ENCODE measurements around the gene ANTKMT.

The ANTKMT gene

DNA sequence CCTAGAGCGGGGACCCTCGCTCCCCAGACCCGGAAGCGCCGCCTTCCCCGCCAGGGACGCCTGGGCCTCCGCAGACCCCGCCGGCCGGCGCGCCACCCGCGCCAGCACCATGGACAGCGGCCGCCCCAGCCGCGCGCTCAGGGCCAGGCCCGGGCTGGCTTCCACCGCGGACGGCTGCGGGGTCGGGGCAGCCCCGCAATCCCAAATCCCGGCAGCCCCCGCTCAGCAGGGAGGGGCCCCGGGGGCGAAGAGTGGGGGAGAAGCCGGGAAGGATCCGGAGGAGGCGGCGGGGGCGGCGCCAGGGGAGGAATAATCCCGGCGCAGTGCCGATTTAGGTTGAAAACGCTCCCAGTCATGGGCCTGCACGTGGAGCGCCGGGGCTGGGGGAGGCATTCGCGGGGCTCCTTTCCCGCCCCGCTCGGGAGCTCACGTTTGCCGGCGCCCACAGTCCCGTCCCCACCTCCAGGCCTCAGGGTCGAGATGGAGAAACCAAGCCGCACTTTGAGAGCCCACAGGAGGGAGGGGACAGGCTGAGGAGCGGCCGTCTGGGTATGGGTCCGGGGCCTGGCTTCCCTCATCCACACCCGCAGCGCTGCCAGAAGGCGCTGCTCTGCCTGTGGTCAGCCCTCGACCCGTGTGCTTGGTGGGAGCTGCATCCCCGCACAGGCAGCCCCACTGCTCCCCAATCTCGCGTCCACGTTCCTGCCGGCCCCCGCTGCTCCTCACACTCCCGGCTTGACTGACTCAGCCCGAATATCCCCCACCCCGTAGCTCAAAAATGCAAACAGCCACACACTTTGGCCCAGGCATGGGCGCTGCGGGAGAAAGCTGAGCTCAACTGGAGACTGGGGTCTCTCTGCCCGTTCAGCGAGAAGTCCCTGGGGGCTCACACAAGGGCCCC lies 20.0 kb upstream of the ANTKMT start:
- peak in 2 of 5 donors; percentile 42 to 56 for DNase-seq

DNA sequence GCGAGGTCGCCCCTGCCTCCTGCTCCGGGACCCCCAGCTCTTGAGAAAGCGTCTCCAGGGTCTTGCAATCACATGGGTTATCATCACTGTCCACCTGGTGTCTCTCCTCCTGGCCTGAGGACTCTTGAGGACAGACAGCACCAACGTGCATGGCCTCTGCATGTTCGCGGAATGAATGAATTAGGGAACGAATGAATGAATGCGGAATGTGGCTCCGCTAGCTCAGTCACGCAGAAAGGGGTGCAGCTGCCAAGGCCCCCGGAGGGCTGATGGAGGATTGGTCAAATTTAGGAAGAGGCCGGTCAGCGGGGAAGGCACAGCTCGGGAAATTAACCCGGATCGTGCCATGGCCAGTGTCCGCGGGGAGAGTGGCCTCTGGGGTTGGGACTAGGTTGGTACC lies 18.6 kb upstream of the ANTKMT start:
- DNase-seq: no peak

DNA sequence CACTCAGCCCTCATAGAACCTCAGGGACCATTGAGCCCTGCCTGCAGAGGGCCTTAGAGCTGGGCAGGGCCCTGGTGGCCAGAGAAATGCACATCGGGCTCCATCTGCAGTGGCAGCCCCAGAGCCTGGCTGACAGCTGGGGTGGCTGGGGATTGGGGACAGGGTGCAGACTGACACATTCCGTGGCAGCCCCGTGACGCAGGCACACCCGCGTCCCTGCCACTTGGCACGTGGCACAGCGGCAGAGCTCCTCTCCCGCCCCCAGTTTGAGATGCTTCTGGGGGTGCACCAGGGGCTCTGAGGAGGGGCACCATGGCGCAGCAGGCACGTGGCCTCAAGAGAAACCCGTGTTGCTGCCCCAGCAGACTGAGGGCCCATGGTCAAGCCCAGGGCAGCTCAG lies 17.5 kb upstream of the ANTKMT start:
- DNase-seq: no peak

DNA sequence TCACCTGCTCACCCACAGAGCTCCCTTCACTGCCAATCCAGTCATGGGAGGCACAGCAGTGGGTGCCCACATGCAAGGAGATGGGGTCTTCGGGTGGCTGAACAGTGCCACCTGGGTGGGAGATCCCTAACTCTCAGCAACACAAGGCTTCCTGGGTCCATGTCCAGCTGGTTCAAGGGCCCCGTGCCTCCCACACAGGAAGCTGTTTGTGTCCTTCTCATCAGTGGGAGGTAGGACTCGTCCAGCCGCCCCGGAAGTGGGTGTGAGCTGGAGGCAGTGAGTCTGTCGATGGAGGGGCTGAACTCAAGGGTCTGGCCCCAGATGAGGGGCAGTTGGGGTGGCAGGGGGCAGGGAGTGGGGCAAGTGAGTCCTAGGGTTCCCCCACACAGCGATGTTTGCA lies 16.9 kb upstream of the ANTKMT start:
- no peak for DNase-seq

DNA sequence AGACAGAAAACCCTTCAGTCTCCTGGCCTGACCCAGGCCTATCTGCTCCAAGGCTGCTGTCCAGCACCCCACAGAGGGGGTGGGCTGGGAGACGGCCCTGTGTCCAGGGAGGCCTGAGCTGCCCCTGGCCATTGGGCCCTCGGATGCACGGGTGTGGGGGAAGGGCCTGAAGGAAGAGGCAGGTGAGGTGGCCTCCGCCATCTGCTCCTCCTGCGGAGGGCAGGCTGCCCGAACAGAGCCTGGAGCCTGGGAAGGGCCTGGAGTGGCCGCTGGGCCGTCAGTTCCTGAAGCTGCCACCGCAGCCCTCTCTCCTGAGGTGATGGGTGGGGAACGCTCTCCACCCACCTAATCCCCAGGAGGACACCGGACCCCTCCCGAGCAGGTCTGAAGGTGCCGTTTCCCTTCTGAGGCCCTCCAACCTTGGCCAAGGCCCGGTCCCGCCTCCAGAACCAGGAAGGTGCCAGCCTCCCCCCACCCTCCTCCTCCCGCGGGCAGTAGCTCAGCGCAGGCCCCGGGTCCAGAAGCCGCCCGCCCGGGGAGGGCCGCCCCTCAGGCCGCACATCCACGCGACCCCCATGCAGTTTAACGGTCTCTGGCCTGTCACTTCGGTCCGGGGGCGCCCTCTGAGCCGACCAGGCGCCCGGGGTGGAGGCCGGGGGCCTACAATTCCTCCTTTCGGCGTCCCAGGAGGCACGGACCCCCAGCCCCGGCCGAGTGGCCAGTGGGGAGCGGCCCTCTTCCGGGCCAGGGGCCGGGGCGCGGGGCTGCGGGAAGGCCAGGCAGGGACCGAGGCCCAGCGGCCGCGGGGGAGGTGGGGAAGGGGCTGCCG lies 16.2 kb upstream of the ANTKMT start:
- DNase-seq: no peak

DNA sequence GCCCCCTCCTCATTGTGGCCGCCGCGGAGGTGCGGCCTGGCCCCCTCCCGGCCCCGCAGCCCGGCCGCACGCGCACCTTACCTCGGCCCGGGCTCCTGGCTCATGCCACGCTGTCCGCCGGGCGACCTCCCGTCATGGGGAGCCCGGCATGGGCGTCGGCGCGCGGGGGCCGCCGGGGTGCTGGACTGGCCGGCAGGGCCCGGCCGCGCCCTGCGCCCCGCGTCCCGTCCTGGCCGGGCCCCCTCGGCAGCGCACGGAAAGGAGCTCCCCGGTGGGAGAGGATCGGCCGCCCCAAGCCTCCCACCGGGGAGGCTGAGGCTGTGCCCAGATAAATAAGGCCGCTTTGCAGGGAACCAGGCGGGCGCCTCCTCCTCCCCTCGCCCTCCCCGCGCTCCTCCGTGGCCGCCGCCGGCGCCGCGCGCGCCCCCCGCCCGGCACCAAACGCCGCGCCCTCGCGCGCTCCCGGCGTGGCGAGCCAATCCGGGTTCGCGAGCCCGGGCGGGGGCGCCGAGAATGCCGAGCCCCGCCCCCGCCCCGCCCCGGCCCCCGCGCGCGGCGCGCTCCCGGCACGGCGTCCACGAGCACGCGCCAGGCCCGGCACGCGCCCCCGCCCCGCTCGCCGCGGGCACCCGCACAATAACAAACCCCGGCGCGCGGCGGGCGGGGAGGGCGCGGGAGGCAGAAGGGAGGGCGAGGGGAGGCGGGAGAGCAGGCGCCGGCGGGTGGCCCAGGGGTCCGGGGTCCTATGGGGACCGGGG lies 15.3 kb upstream of the ANTKMT start, which contains the start of gene FBXL16:
Gene FBXL16, minus strand, starts transcription at position 371 of the 758 bp plus-strand sequence. CDS start 8,396 bp downstream, outside the sequence.
- no peak for DNase-seq

DNA sequence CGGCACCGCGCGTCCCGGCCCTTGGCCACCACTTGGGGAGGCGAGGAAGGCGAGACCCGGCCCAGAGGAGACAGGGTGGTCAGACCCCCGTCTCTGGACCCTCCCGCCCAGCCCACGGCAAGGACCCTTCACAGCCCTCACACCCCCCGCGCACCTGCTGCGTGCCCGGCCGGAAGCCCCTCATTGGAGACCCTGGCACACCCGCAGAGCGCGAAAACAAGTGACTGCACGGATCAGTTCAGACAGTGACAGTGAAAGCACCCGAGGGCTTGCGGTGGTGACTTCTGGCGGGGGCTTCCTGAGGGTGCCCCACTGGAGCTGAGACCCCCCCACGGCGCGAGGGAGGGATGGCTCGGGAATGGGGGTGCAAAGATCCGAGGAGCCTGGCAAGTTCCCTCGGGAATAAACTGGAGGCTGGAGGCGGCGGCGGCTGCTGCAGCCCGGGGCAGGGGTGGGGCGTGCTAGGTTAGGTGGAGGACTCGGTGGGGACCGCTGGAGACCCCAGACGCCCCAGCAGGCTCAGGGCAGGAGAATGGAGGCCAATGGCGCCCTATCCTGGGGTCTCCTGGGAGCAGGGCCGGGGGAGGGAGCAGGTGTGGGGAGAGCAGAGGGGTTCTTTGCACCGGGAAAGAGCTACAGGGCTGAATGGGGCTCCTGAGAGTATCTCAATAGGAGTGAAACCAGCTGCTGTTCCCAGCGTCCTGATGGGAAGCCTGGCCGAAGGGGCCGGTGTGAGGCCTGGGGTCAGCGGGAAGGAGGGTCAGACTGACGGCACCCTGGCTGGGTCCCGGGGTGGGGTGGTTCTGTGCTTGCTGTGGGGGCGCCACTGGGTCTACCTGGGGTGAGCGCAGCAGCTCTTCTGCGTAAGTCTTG lies 14.5 kb upstream of the ANTKMT start:
- DNase-seq: no peak

DNA sequence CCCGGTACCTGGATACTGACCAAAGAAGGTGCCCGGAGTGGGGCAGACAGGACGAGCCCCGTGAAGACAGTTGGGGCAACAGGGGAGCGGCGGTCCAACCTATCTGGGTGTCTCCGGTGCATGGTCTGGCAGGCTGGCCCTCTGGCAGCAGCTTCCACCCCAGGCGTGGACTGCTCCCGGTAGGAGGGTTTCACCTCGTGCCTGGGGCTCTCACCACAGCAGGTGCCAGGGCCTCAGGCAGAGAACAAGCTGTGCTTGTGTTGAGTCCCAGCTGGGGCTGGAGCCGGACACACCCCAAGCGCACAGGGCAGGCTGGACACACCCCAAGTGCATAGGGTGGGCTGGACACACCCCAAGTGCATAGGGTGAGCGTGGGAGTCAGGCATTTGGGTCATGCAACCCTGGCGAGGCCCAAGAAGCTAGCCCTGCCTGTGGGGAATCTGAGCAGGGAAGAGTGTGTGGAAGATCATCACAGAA lies 13.8 kb upstream of the ANTKMT start:
- no peak for DNase-seq

DNA sequence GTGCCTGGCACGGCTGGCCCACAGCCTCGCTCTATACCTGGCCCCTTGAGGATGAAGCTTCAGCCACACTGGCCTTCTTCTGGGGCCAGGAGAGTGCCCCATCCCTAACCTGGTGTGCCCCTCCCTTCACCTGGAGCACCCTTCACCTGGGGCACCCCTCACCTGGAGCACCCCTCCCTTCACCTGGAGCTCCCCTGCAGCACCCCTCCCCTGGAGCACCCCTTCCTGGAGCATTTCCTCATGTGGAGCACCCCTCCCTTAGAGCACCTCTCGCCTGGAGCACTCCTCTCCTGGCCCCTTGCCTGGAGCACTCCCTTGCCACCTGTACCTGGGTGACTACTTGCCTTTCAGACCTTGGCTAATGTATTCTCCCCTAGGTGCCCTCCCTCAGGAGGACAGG lies 12.9 kb upstream of the ANTKMT start:
- no peak for DNase-seq

DNA sequence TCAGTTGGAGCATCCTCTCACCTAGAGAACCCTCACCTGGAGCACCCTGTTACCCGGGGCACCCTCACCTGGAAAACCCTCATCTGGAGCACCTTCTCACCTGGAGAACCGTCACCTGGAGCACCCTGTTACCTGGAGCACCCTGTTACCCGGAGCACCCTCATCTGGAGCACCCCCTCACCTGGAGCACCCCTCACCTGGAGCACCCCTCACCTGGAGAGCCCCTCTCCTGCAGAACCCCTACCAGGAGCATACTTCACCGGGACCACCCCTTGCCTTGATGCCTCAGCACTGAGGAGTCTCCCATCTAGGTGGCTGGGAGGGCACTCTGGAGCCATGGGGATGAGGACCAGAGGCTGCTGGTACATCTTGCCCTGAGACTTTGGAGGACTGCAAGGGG lies 12.0 kb upstream of the ANTKMT start:
- DNase-seq: no peak

DNA sequence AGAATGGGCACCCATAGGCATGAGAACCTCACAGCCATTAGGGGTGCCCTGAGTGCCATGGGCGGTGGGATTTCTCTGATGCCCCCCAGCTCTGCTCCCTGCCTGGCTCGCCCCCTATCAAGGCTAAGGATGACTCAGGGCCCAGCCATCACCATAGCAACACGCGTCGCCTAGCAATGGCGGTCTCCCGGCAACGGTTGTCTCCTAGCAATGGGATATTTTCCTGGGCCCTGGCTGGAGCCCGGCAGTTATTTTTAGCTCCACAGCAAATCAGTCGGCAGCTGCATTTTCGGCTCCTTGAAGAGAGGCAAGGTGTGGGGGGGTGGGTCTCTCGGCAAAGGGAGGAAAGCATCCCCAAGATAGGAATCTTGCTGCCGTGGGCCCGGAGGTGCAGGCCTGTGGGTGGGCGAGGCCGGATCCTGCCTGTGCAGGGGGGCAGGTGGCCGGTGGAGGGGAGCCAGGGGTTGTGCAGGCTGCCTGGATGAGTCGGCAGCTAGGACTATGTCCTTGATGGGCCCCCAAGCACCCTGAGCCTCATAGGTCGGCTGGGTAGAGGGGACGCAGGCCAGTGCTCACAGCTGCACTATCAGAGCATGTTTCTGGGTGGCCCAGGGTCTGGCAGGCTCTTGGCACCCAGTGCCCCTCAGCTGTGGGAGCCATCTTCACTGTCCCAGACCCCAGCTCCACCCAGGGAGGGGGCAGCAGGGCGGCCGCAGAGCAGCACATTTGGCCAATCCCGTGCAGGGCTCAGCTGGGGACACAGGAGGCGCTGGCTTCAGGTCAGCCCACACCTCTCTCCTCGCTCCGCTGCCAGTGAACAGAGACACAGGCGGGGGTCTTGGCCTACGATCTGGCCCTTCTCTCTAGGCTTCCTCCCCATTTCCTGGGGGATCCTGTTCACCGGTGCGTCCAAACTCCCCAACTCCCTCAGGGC lies 11.1 kb upstream of the ANTKMT start:
- DNase-seq: no peak

DNA sequence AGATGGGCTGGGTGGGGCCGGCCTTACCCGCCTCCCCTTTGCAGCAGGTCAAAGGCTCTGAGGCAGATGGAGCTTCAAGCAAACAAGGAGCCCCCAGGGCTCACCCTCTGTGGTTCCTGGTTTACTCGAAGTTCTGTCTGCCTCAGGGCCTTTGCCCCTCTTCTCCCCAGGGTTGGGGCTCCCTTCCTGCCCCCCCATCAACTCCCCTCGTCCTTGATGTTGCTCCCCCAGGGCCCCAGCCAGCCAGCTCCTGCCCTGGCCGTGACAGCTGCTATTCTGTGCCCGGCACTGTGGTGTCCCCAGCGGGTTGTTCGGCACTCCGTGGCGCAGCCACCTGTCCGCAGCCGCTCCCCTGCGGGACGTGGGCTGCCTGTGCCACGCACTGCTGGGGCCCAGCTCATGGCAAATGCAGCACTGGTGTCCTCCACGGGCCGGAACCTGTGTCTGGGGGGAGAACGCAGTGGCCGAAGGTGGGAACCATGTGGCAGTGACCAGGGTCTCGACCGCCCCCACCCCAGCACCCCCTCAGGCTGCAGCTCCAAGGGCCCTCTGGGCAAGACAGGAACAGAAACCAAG lies 10.4 kb upstream of the ANTKMT start:
- no peak for DNase-seq

DNA sequence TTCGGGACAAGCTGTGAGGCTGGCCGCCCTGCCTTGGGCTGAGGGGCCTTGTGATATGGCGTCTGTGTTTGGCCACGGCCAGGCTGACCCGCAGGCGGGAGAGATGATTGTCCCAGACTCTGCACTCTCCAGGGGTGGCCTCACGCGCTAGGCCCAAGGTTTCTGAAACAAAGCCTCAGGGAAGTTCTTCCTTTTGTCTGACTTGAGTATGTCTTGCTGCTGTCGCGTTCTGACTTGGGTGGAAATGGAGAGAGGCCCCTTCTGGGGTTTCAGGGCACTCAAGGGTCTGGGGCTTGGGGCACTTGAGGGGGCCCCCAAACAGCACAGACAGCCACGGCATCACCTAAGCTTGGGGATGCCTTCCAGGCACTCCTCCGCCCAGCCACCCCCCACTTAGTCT lies 9.9 kb upstream of the ANTKMT start:
- DNase-seq: no peak

DNA sequence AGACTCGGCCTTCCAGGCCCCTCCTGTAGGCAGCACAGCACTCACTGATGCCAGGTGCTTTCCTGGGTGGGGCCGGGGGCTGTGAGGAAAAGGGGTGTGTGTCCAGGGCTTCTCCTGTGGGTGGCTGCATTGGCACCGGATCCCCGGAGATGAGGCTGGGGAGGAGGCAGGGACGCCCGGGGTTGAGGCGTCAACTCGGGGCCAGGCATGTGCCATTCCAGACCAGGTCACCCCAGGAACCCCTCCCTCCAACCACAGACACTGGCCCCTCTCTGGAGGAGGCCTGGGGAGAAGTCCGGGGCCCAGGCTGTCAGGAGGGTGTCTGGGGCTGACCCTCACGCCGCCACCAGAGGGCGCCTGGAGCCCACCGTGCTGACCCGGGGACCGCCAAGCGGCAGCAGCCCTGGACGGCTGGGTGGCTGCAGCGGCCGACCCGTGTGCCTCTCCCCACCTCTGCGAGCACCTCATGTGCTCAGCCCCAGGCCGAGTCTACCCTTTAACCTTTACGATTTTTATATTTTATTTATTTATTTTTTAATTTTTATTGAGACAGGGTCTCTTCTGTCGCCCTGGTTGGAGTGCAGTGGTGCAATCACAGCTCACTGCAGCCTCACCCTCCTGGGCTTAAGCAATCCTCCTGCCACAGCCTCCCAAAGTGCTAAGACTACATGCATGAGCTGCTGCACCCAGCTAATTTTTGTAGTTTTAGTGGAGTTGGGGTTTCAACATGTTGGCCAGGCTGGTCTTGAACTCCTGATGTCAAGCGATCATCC lies 9.2 kb upstream of the ANTKMT start:
- peak; percentile 63 to 75 (median 72) for DNase-seq

DNA sequence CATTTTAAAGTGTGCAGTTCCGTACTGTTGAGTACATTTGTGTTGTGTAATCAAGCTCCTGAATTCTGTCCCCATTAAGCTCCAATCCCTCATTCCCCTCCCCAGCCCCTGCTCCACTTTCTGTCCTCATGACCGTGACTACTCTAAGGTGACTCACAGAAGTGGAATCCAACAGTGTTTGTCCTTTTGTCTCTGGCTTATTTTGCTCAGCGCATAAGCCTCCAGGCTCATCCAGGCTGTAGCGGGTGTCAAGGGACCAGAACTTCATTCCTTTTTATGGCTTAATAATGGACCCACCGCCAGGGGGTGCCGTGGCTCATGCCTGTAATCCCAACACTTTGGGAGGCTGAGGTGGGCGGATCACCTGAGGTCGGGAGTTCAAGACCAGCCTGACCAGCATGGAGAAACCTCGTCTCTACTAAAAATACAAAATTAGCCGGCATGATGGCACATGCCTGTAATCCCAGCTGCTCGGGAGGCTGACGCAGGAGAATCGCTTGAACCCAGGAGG lies 8.2 kb upstream of the ANTKMT start:
- DNase-seq: peak in 1 of 5 donors; percentile 34

DNA sequence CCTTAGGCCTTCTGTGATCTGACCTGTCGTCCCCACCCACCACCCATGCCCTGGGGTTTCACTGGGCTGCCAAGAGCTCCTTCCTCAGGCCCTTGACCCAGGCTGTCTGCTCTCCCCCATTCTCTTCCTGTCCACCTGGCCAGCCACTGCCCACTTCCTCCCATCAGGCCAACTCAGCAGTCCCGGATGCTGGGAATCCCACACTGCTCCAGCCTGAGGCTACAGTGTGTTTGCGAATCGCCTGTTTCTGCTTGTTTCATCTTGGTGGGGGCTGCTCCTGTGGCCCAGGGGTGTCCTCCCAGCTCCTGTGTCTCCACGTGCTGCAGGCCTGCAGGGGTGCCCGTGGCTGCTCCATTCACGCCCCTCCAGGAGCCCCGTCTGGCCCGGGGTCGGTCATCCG lies 6.9 kb upstream of the ANTKMT start:
- DNase-seq: no peak

DNA sequence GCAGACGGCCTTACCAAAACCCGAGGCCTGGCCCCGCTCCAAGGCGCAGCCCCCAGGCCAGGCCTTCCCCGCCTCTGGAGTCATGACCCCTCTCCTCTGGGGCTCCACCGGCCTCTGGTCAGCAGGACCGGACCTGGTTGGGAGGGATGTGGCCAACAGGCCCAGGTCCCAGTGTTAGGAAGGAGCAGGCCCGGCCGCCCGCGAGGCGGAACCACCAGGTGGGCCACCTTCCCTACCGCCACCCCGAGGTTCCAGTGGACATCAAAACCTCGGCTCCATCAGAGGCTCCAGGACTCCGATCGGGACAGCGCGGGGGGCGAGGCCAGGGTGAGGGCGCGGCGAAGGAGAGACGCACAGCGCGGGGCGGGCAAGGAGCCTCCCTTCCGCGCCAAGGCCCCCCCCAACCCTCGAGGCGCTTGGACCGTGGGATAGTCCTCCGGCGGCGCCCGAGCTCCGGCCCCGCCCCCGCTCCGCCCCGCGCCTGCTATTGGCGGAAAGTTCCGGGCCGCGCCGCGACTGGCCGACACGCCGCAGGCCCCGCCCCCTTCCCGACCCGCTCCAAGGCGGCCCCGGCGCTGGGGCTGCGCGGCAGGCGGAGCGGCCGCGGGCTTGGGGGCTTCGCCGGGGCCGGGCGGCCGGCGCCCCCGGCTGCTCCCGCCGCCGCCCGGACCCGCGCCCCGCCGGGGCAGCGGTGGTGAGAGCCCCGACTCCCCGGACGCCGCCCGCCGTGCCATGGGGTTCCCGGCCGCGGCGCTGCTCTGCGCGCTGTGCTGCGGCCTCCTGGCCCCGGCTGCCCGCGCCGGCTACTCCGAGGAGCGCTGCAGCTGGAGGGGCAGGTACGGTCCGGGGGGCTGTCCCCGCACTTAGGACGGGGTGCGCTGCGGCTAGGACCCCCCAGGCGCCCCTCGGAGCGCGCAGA lies 6.1 kb upstream of the ANTKMT start, which contains the start of gene METRN:
Gene METRN, plus strand, starts transcription at position 561 of the 919 bp plus-strand sequence. Its CDS starts 172 bp downstream, at position 733.
- peak; percentile 80 to 88 (median 84) for DNase-seq

Data from T-helper 1 cell (primary cell).